ENCODE data around the gene AGPAT3.

AGPAT3 gene

DNA sequence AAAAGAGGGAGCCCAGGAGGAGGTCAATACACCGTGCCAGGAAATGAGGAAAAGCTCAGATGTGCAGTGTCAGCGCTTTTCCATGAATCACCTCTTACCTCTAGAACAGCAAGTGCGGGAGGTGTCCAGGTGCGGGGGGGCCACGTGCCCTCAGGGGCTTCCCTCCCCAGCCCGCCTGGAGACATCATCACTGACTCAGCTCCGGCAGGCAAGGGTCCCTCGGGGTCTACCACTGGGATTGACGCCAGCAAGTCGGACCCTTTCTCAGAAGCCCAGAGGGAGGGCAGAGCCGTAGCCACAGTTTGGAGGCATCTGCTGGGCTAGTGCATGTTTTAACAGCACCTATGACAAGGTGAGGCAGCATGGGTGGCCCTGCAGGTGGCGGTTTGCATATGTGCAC lies 79.7 kb downstream of the AGPAT3 start:
- Histone ChIP-seq H3K27ac (ENCODE audit: extremely low read depth, low read depth, low read length) (no peak overlapping the region), H3K9me3 (ENCODE audit: control insufficient read depth, insufficient read depth, low read depth, low read length) (no peaks in the 10 kb centered on the region; the same call in 1 of the 2 replicates), H3K36me3 (ENCODE audit: control insufficient read depth in 2 of 2, insufficient read depth in 1 of 2, low read length in 2 of 2) (peaks cover 0 to 18% of the 10 kb centered on the region in 2 experiments; a peak in 2 of 3 replicates), H3K4me1 (ENCODE audit: control insufficient read depth, insufficient read depth, low read length) (no peaks in the 10 kb centered on the region), H3K4me3 (ENCODE audit: low read depth, low read length) (no peak overlapping the region)
- POLR2A ChIA-PET = no interaction called here
- CTCF ChIA-PET = no interaction called here
- TF ChIP-seq, protein P1, sequence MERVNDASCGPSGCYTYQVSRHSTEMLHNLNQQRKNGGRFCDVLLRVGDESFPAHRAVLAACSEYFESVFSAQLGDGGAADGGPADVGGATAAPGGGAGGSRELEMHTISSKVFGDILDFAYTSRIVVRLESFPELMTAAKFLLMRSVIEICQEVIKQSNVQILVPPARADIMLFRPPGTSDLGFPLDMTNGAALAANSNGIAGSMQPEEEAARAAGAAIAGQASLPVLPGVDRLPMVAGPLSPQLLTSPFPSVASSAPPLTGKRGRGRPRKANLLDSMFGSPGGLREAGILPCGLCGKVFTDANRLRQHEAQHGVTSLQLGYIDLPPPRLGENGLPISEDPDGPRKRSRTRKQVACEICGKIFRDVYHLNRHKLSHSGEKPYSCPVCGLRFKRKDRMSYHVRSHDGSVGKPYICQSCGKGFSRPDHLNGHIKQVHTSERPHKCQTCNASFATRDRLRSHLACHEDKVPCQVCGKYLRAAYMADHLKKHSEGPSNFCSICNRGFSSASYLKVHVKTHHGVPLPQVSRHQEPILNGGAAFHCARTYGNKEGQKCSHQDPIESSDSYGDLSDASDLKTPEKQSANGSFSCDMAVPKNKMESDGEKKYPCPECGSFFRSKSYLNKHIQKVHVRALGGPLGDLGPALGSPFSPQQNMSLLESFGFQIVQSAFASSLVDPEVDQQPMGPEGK (tag by site-specific recombination; IDR thresholded peaks at IDR 0.05) = 0 out of 2 replicates have a peak, but pooled peaks have one; percentile 19
- no peak for TF ChIP-seq MYNN (tag by site-specific recombination; IDR thresholded peaks at IDR 0.05; ENCODE audit: borderline replicate concordance)

DNA sequence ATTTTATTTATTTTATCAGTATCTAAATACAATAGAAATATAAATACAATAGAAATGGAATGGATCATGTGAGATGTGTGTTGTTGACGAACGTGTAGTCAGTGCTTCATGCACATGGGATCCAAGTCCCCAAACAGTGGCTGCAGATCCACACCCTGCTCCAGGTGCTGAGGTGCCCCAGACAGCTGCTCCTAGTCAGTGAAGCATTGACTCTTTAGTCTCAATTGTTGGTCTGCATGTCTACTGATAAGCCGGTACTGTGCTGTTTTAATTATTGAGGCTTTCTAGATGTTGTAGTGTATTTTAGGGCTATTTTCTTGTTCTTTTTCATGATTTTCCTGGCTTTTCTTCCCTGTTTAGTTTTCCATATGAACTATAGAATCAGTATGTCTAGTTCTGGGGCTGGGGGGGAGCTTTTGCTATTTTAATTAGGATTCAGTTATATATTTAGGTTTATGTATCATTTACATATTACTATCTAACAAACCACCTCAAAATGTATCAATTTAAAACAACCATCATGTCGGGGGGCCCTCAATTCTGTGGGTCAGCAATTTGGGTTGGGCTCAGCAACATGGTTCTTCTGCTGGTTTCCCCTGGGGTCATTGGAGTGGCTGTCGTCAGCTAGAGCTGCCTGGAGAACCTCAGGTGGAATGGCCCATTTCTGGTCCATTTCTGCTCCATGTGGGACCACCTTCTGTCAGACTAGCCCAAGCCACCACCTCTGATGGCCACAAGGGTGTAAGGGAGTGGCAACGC lies 83.9 kb downstream of the AGPAT3 start:
- ChIA-PET CTCF (interaction anchor here (0.5 to 4.0 kb wide), 2 partner anchors 10 to 273 kb away, joined by 4 to 23 read pairs; no protein-coding TSS in a partner anchor), POLR2A (no interaction called here)
- Histone ChIP-seq H3K4me1 (ENCODE audit: control insufficient read depth, insufficient read depth, low read length) (no peaks in the 10 kb centered on the region), H3K4me3 (ENCODE audit: low read depth, low read length) (no peak overlapping the region), H3K36me3 (ENCODE audit: control insufficient read depth in 2 of 2, insufficient read depth in 1 of 2, low read length in 2 of 2) (peaks cover 0 to 19% of the 10 kb centered on the region in 2 experiments; a peak in 2 of 3 replicates), H3K9me3 (ENCODE audit: control insufficient read depth, insufficient read depth, low read depth, low read length) (no peaks in the 10 kb centered on the region; the same call in 1 of the 2 replicates), H3K27ac (ENCODE audit: extremely low read depth, low read depth, low read length) (no peak overlapping the region)
- TF ChIP-seq TRIM28 (IDR thresholded peaks at IDR 0.05; ENCODE audit: borderline replicate concordance, low read length) (peak; percentile 81; the same call in 1 of the 2 replicates), SETDB1 (IDR thresholded peaks at IDR 0.05; ENCODE audit: insufficient read length, low read length) (peak; percentile 80), ZNF544 (tag by site-specific recombination; IDR thresholded peaks at IDR 0.05) (no peak)

DNA sequence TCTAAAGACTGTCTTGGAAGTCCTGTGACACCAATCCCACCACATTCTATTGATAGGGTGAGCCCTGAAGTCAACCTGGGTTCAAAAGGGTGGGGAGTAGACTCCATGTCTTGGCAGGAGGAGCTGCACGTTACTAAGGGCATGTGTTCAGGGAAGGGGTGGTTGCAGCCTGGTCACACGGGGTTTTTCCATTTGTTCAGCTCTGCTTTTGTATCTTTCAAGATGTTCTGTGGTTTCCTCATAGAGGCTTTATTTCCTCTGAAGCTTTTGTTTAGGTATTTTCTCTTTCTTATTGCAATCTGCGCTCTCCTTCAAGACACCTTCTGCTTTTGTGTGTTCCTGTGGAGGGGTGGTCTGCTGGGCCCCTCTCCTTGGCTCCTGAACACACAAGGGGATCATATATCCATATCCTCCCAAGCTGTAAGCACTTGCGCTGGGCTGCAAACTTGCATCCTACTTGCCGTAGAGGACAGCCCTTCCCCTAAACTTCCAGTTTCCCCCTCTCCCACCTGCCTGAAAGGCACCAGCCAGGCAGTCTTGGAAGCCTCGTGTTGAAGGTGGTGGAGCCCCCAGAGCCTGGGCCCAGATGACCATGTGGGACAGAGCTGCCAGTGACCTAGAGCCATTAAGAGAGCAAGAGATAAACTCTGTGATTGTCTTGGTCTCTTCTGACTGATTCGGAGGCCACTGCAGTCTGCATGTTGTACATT lies 84.6 kb downstream of the AGPAT3 start:
- no peak overlapping the region for H3K4me3 ChIP-seq (ENCODE audit: low read depth, low read length)
- H3K4me1 ChIP-seq (ENCODE audit: control insufficient read depth, insufficient read depth, low read length) = no peaks in the 10 kb centered on the region
- TF ChIP-seq, protein P2, sequence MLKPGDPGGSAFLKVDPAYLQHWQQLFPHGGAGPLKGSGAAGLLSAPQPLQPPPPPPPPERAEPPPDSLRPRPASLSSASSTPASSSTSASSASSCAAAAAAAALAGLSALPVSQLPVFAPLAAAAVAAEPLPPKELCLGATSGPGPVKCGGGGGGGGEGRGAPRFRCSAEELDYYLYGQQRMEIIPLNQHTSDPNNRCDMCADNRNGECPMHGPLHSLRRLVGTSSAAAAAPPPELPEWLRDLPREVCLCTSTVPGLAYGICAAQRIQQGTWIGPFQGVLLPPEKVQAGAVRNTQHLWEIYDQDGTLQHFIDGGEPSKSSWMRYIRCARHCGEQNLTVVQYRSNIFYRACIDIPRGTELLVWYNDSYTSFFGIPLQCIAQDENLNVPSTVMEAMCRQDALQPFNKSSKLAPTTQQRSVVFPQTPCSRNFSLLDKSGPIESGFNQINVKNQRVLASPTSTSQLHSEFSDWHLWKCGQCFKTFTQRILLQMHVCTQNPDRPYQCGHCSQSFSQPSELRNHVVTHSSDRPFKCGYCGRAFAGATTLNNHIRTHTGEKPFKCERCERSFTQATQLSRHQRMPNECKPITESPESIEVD (tag by site-specific recombination; IDR thresholded peaks at IDR 0.05) = no peak
- TF ChIP-seq ZNF785 (tag by site-specific recombination; IDR thresholded peaks at IDR 0.05) (no peak), ZNF292 (tag by site-specific recombination; IDR thresholded peaks at IDR 0.05; ENCODE audit: borderline replicate concordance, low read depth) (no peak), ZNF366 (tag by site-specific recombination; conservative IDR thresholded peaks at IDR 0.05) (no peak), ZNF394 (tag by site-specific recombination; IDR thresholded peaks at IDR 0.05; ENCODE audit: borderline replicate concordance) (no peak), MYNN (tag by site-specific recombination; IDR thresholded peaks at IDR 0.05; ENCODE audit: borderline replicate concordance) (no peak)
- TF ChIP-seq, protein P3, sequence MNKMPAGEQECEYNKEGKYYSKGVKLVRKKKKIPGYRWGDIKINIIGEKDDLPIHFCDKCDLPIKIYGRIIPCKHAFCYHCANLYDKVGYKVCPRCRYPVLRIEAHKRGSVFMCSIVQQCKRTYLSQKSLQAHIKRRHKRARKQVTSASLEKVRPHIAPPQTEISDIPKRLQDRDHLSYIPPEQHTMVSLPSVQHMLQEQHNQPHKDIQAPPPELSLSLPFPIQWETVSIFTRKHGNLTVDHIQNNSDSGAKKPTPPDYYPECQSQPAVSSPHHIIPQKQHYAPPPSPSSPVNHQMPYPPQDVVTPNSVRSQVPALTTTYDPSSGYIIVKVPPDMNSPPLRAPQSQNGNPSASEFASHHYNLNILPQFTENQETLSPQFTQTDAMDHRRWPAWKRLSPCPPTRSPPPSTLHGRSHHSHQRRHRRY (tag by site-specific recombination; IDR thresholded peaks at IDR 0.05) = no peak
- TF ChIP-seq, protein P4, sequence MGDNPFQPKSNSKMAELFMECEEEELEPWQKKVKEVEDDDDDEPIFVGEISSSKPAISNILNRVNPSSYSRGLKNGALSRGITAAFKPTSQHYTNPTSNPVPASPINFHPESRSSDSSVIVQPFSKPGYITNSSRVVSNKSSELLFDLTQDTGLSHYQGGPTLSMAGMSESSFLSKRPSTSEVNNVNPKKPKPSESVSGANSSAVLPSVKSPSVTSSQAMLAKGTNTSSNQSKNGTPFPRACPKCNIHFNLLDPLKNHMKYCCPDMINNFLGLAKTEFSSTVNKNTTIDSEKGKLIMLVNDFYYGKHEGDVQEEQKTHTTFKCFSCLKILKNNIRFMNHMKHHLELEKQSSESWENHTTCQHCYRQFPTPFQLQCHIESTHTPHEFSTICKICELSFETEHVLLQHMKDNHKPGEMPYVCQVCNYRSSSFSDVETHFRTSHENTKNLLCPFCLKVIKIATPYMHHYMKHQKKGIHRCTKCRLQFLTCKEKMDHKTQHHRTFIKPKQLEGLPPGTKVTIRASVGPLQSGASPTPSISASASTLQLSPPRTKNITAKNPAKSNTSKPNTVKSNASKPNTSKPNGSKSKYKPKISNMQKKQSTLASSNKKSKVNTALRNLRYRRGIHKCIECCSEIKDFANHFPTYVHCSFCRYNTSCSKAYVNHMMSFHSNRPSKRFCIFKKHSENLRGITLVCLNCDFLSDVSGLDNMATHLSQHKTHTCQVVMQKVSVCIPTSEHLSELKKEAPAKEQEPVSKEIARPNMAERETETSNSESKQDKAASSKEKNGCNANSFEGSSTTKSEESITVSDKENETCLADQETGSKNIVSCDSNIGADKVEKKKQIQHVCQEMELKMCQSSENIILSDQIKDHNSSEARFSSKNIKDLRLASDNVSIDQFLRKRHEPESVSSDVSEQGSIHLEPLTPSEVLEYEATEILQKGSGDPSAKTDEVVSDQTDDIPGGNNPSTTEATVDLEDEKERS (tag by site-specific recombination; IDR thresholded peaks at IDR 0.05) = no peak
- POLR2A ChIA-PET = no interaction called here
- no peak overlapping the region for H3K27ac ChIP-seq (ENCODE audit: extremely low read depth, low read depth, low read length)
- peaks cover 0 to 19% of the 10 kb centered on the region in 2 experiments; a peak in 2 of 3 replicates for H3K36me3 ChIP-seq (ENCODE audit: control insufficient read depth in 2 of 2, insufficient read depth in 1 of 2, low read length in 2 of 2)
- H3K9me3 ChIP-seq (ENCODE audit: control insufficient read depth, insufficient read depth, low read depth, low read length) = no peaks in the 10 kb centered on the region; the same call in 1 of the 2 replicates
- CTCF ChIA-PET = interaction anchor here (0.5 to 4.0 kb wide), 2 partner anchors 11 to 273 kb away, joined by 4 to 23 read pairs; no protein-coding TSS in a partner anchor
